GM12878 (cell line): ENCODE data around the gene RAP1GAP2. TPM values are rescaled to one million over a fixed set of nuclear protein-coding genes. Genes with fewer than 3 reads are reported as not detected.

ENCODE experiments used
- ETV6 ChIP-seq, 2 experiments: fragments of 450-650 bp in 1 of 2; IDR thresholded peaks in 1 of 2; conservative IDR thresholded peaks in 1 of 2; 2 replicates each; pipeline ENCODE4 v1.6.1; 2014; ENCODE audit warnings: antibody characterized with exemption in 1 of 2, borderline replicate concordance in 1 of 2, low read depth in 1 of 2, mild to moderate bottlenecking in 1 of 2, moderate library complexity in 1 of 2
- HDAC6 ChIP-seq: fragments of 200-600 bp; sonication (generic); IDR thresholded peaks from one replicate; pipeline ENCODE4 v1.8.0; 2017; ENCODE audit warnings: antibody characterized with exemption; ENCODE audit not compliant: unreplicated experiment
- RB1 ChIP-seq: fragments of 450-650 bp; formaldehyde crosslinking; IDR thresholded peaks from 2 replicates; pipeline ENCODE4 v1.6.1; 2017; ENCODE audit warnings: mild to moderate bottlenecking, borderline replicate concordance
- STAT3 ChIP-seq: IDR thresholded peaks from 2 replicates; pipeline ENCODE4 v1.6.1; 2011; ENCODE audit warnings: low read depth, low read length, improper control_type of control experiment
- polyA plus RNA-seq, 11 experiments: library from polyadenylated mRNA; depleted of rRNA in 4 of 11; unstranded in 6 of 11; stranded (reverse) in 5 of 11; fragments of >200 nt; fragmentation: Nextera tagmentation in 4 of 11; fragmentation: Illumina TruSeq in 1 of 11; extraction: Ambion mirVana in 4 of 11; extraction: Trizol in 1 of 11; gene quantifications; 1 replicate in 1 of 11; 2 replicates in 10 of 11; pipeline versions ENCODE4 v1.2.1 to v1.2.3, GENCODE V29; 2011 to 2016; ENCODE audit warnings: inconsistent platforms in 2 of 11, missing spikeins in 2 of 11, low read depth in 1 of 11
- total RNA-seq, 4 experiments: library from RNA; depleted of rRNA in 3 of 4; stranded (reverse); fragments of >200 nt in 3 of 4; fragmentation: Illumina TruSeq in 1 of 4; extraction: Trizol in 1 of 4; gene quantifications; 2 replicates each; pipeline versions ENCODE4 v1.2.1 to v1.2.3, GENCODE V29; 2013 to 2021
- TF ChIP-seq, protein P1 (sequence below): fragments of 450-650 bp; IDR thresholded peaks from 2 replicates; pipeline ENCODE4 v1.6.1; 2016; ENCODE audit warnings: mild to moderate bottlenecking, moderate library complexity, borderline replicate concordance
- TF ChIP-seq, protein P2 (sequence below): fragments of 450-650 bp; IDR thresholded peaks from 2 replicates; pipeline ENCODE4 v1.6.1; 2018; ENCODE audit warnings: mild to moderate bottlenecking, low read depth, moderate library complexity; ENCODE audit not compliant: partially characterized antibody

Gene RAP1GAP2
- total and polyA plus RNA-seq, 10 of the 15 experiments (the other 5 are each of a cell fraction or from before 2014, with no cell fraction given), result 0.03 to 0.95 (median 0.49) TPM; not detected in 2

DNA sequence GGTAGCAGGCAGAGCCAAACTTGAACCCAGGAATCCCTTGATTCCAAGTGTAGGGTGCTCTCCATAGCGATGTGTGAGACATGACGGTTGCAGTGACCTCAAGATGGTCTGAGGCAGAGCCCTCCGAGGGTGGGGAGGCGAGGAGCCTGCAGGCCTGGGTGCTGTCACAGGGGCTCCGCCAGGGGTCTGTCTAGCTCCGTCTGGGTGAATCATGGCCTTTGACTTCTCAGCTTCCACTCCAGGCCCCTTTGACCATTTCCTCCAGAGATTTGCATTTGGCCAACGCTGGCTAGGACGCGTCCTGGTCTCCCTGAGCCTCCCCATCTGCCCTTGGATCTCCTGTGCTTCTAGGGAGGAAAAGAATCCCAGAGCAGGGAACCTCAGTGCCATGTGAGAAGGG lies 104.6 kb downstream of the RAP1GAP2 start (continued):
- TF ChIP-seq, protein P1, sequence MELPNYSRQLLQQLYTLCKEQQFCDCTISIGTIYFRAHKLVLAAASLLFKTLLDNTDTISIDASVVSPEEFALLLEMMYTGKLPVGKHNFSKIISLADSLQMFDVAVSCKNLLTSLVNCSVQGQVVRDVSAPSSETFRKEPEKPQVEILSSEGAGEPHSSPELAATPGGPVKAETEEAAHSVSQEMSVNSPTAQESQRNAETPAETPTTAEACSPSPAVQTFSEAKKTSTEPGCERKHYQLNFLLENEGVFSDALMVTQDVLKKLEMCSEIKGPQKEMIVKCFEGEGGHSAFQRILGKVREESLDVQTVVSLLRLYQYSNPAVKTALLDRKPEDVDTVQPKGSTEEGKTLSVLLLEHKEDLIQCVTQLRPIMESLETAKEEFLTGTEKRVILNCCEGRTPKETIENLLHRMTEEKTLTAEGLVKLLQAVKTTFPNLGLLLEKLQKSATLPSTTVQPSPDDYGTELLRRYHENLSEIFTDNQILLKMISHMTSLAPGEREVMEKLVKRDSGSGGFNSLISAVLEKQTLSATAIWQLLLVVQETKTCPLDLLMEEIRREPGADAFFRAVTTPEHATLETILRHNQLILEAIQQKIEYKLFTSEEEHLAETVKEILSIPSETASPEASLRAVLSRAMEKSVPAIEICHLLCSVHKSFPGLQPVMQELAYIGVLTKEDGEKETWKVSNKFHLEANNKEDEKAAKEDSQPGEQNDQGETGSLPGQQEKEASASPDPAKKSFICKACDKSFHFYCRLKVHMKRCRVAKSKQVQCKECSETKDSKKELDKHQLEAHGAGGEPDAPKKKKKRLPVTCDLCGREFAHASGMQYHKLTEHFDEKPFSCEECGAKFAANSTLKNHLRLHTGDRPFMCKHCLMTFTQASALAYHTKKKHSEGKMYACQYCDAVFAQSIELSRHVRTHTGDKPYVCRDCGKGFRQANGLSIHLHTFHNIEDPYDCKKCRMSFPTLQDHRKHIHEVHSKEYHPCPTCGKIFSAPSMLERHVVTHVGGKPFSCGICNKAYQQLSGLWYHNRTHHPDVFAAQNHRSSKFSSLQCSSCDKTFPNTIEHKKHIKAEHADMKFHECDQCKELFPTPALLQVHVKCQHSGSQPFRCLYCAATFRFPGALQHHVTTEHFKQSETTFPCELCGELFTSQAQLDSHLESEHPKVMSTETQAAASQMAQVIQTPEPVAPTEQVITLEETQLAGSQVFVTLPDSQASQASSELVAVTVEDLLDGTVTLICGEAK, result no peak
- TF ChIP-seq, protein P2, sequence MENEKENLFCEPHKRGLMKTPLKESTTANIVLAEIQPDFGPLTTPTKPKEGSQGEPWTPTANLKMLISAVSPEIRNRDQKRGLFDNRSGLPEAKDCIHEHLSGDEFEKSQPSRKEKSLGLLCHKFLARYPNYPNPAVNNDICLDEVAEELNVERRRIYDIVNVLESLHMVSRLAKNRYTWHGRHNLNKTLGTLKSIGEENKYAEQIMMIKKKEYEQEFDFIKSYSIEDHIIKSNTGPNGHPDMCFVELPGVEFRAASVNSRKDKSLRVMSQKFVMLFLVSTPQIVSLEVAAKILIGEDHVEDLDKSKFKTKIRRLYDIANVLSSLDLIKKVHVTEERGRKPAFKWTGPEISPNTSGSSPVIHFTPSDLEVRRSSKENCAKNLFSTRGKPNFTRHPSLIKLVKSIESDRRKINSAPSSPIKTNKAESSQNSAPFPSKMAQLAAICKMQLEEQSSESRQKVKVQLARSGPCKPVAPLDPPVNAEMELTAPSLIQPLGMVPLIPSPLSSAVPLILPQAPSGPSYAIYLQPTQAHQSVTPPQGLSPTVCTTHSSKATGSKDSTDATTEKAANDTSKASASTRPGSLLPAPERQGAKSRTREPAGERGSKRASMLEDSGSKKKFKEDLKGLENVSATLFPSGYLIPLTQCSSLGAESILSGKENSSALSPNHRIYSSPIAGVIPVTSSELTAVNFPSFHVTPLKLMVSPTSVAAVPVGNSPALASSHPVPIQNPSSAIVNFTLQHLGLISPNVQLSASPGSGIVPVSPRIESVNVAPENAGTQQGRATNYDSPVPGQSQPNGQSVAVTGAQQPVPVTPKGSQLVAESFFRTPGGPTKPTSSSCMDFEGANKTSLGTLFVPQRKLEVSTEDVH, result no peak
- TF ChIP-seq RB1 (no peak), HDAC6 (no peak), ETV6 (conservative IDR thresholded peaks at IDR 0.05 in 1 of 2, IDR thresholded peaks at IDR 0.05 in 1 of 2; ENCODE audit: borderline replicate concordance in 1 of 2, low read depth in 1 of 2) (no peak), STAT3 (no peak)
